Stimulated activated CD4-positive, alpha-beta T cell treated with anti-CD3 and anti-CD28 coated beads, Interleukin-1b, Interleukin-23, amount 100 ng/mL, for 24 hours (primary cell): ENCODE results near the gene FAM200C.

Source experiments
- DNase-seq, 4 experiments: peaks; one replicate each; pipeline ENCODE4 v3.0.0-alpha.2; 2020; ENCODE audit warnings: low read depth in 4 of 4, low spot score in 1 of 4

Gene FAM200C

GRCh38 chr5:160367885-160368284 lies 32.0 kb downstream of the FAM200C start:
- no peak for DNase-seq

GRCh38 chr5:160367261-160367660 lies 32.6 kb downstream of the FAM200C start:
- no peak for DNase-seq

GRCh38 chr5:160366230-160366629 lies 33.6 kb downstream of the FAM200C start:
- no peak for DNase-seq

GRCh38 chr5:160363660-160364395 lies 36.0 kb downstream of the FAM200C start:
- DNase-seq, result no peak

- no peak for DNase-seq
Observed at GRCh38 chr5:160363211-160363610, 36.6 kb downstream of the FAM200C start.

GRCh38 chr5:160361624-160362228 lies 38.1 kb downstream of the FAM200C start:
- DNase-seq, result no peak

GRCh38 chr5:160360310-160360709 lies 39.5 kb downstream of the FAM200C start:
- DNase-seq, result no peak

GRCh38 chr5:160359816-160360215 lies 40.0 kb downstream of the FAM200C start:
- no peak for DNase-seq

GRCh38 chr5:160359242-160359641 lies 40.6 kb downstream of the FAM200C start:
- no peak for DNase-seq

- DNase-seq, result no peak
Observed at GRCh38 chr5:160357861-160358411, 41.9 kb downstream of the FAM200C start.

GRCh38 chr5:160357394-160357793 lies 42.5 kb downstream of the FAM200C start:
- no peak for DNase-seq

- DNase-seq, result no peak
Observed at GRCh38 chr5:160356550-160357347, 43.1 kb downstream of the FAM200C start.

- no peak for DNase-seq
Observed at GRCh38 chr5:160354666-160355065, 45.2 kb downstream of the FAM200C start.

GRCh38 chr5:160353379-160353778 lies 46.5 kb downstream of the FAM200C start:
- DNase-seq, result no peak

GRCh38 chr5:160352308-160352707 lies 47.5 kb downstream of the FAM200C start:
- no peak for DNase-seq

- no peak for DNase-seq
Observed at GRCh38 chr5:160349935-160350303, 49.9 kb downstream of the FAM200C start.

- no peak for DNase-seq
Observed at GRCh38 chr5:160349249-160349934, 50.5 kb downstream of the FAM200C start.

GRCh38 chr5:160348080-160348479 lies 51.8 kb downstream of the FAM200C start:
- no peak for DNase-seq

- DNase-seq, result no peak
Observed at GRCh38 chr5:160347448-160347847, 52.4 kb downstream of the FAM200C start.
